MM.1S (cell line): ENCODE measurements around the gene PDE3B.

Experiments used
- DNase-seq: peaks from one replicate; pipeline ENCODE4 v3.0.0-alpha.2; 2015
- H2AFZ ChIP-seq: fragments of 300-600 bp; sonication (generic); 2 replicates; pipeline ENCODE4 v1.6.0; 2016; ENCODE audit warnings: antibody characterized with exemption, low read length
- H3F3A ChIP-seq: fragments of 300-600 bp; sonication (generic); 2 replicates; pipeline ENCODE4 v1.6.1; 2016; ENCODE audit warnings: mild to moderate bottlenecking, antibody characterized with exemption, low read length, moderate library complexity, mixed read lengths; ENCODE audit not compliant: insufficient read depth
- H3K27ac ChIP-seq: fragments of 300-600 bp; sonication (generic); 2 replicates; pipeline ENCODE4 v1.5.1; 2016; ENCODE audit warnings: mild to moderate bottlenecking, low read length
- H3K27me3 ChIP-seq: fragments of 300-600 bp; sonication (generic); replicated peaks from 2 replicates; pipeline ENCODE4 v1.6.0; 2016; ENCODE audit warnings: low read length; ENCODE audit not compliant: insufficient read depth
- H3K36me3 ChIP-seq: fragments of 300-600 bp; sonication (generic); replicated peaks from 2 replicates; pipeline ENCODE4 v1.6.1; 2016; ENCODE audit warnings: mild to moderate bottlenecking, low read length, mixed read lengths; ENCODE audit not compliant: insufficient read depth
- H3K4me1 ChIP-seq: fragments of 300-600 bp; sonication (generic); 2 replicates; pipeline ENCODE4 v1.6.1; 2016; ENCODE audit warnings: low read length, mixed read lengths
- H3K4me2 ChIP-seq: fragments of 300-600 bp; sonication (generic); 2 replicates; pipeline ENCODE4 v1.6.0; 2016; ENCODE audit warnings: low read depth, low read length
- H3K4me3 ChIP-seq: fragments of 300-600 bp; sonication (generic); 2 replicates; pipeline ENCODE4 v1.5.1; 2016; ENCODE audit warnings: low read length, mixed read lengths
- H3K79me2 ChIP-seq: fragments of 300-600 bp; sonication (generic); 2 replicates; pipeline ENCODE4 v1.6.1; 2016; ENCODE audit warnings: mixed run types, low read length, mixed read lengths
- H3K9ac ChIP-seq: fragments of 300-600 bp; sonication (generic); 2 replicates; pipeline ENCODE4 v1.6.1; 2016; ENCODE audit warnings: low read length, mixed read lengths
- H3K9me2 ChIP-seq: fragments of 300-600 bp; sonication (generic); replicated peaks from 2 replicates; pipeline ENCODE4 v1.6.1; 2016; ENCODE audit warnings: mild to moderate bottlenecking, low read length, mixed read lengths; ENCODE audit not compliant: insufficient read depth
- H3K9me3 ChIP-seq: fragments of 300-600 bp; sonication (generic); replicated peaks from 2 replicates; pipeline ENCODE4 v1.6.1; 2016; ENCODE audit warnings: mild to moderate bottlenecking, low read length, mixed read lengths; ENCODE audit not compliant: insufficient read depth
- H4K20me1 ChIP-seq: fragments of 300-600 bp; sonication (generic); 2 replicates; pipeline ENCODE4 v1.6.1; 2016; ENCODE audit warnings: mild to moderate bottlenecking, low read length, moderate library complexity, mixed read lengths; ENCODE audit not compliant: insufficient read depth
- CTCF ChIP-seq: fragments of 300-600 bp; sonication (generic); IDR thresholded peaks from 2 replicates; pipeline ENCODE4 v1.5.1; 2016; ENCODE audit warnings: antibody characterized with exemption, low read length, mixed read lengths
- EZH2 ChIP-seq: fragments of 300-600 bp; sonication (generic); optimal IDR thresholded peaks from 2 replicates; pipeline ENCODE3; 2017; ENCODE audit warnings: low read depth, mild to moderate bottlenecking, antibody characterized with exemption, low read length, mixed read lengths
- EZH2phosphoT487 ChIP-seq: fragments of 300-600 bp; sonication (generic); IDR thresholded peaks from 2 replicates; pipeline ENCODE4 v1.6.1; 2018; ENCODE audit warnings: antibody characterized with exemption, low read length

The PDE3B gene

GRCh38 chr11:14673421-14673820 lies 29.8 kb downstream of the PDE3B start:
- Histone ChIP-seq H3K79me2 (no peaks in the 10 kb centered on the region), H3K4me3 (no peak overlapping the region), H3K27ac (no peak overlapping the region), H3K4me1 (no peaks in the 10 kb centered on the region), H2AFZ (no peak overlapping the region), H3K27me3 (no peaks in the 10 kb centered on the region), H3K9me3 (no peaks in the 10 kb centered on the region), H3K9ac (no peak overlapping the region), H4K20me1 (no peaks in the 10 kb centered on the region), H3F3A (no peaks in the 10 kb centered on the region), H3K4me2 (no peak overlapping the region), H3K9me2 (no peaks in the 10 kb centered on the region), H3K36me3 (no peaks in the 10 kb centered on the region)
- TF ChIP-seq EZH2phosphoT487: no peak
- no peak for TF ChIP-seq CTCF
- TF ChIP-seq EZH2: no peak
- no peak for DNase-seq

- TF ChIP-seq CTCF: no peak
- no peak for TF ChIP-seq EZH2phosphoT487
- TF ChIP-seq EZH2: no peak
- no peaks in the 10 kb centered on the region for H3K9me2 ChIP-seq
- H3K27me3 ChIP-seq: no peaks in the 10 kb centered on the region
- no peaks in the 10 kb centered on the region for H3K4me1 ChIP-seq
- H3K4me3 ChIP-seq: no peak overlapping the region
- no peak for DNase-seq
- H4K20me1 ChIP-seq: no peaks in the 10 kb centered on the region
- no peaks in the 10 kb centered on the region for H3K79me2 ChIP-seq
- no peak overlapping the region for H2AFZ ChIP-seq
- H3K9me3 ChIP-seq: no peaks in the 10 kb centered on the region
- H3K27ac ChIP-seq: no peak overlapping the region
- H3K9ac ChIP-seq: no peak overlapping the region
- no peaks in the 10 kb centered on the region for H3F3A ChIP-seq
- H3K36me3 ChIP-seq: no peaks in the 10 kb centered on the region
- no peak overlapping the region for H3K4me2 ChIP-seq
Observed at GRCh38 chr11:14673824-14674405, 30.3 kb downstream of the PDE3B start.

- H3K9me2 ChIP-seq: no peaks in the 10 kb centered on the region
Observed at GRCh38 chr11:14676068-14676467, 32.5 kb downstream of the PDE3B start.

More at GRCh38 chr11:14676068-14676467, 32.5 kb downstream of the PDE3B start:
- Histone ChIP-seq H3K4me1 (no peaks in the 10 kb centered on the region), H3K9me3 (no peaks in the 10 kb centered on the region), H3K36me3 (no peaks in the 10 kb centered on the region), H2AFZ (no peak overlapping the region), H4K20me1 (no peaks in the 10 kb centered on the region), H3F3A (no peaks in the 10 kb centered on the region), H3K27ac (no peak overlapping the region), H3K4me3 (no peak overlapping the region), H3K79me2 (no peaks in the 10 kb centered on the region), H3K9ac (no peak overlapping the region), H3K4me2 (no peak overlapping the region), H3K27me3 (no peaks in the 10 kb centered on the region)
- no peak for DNase-seq
- TF ChIP-seq CTCF: no peak
- TF ChIP-seq EZH2phosphoT487: no peak
- no peak for TF ChIP-seq EZH2
